WTC11 (cell line): ENCODE measurements around the gene HPCAL1. TPM values are rescaled to one million over a fixed set of nuclear protein-coding genes. Genes with fewer than 3 reads are reported as not detected.

Experiments used
- ATAC-seq: fragments of 200-7000 bp; cut with Tn5 transposase; 2 replicates; pipeline ENCODE4 v1.10.0; 2021; ENCODE audit warnings: mild to moderate bottlenecking, moderate library complexity
- CTCF ChIA-PET: fragments of 300-600 bp; sonication (Branson Sonifier 250); formaldehyde crosslinking; loops from one replicate; lab custom pipeline; 2021; ENCODE audit warnings: antibody characterized with exemption; lab: Charles Lee
- POLR2A ChIA-PET: fragments of 350-600 bp; sonication (Branson Sonifier 250); formaldehyde crosslinking; loops from one replicate; lab custom pipeline; 2021; ENCODE audit warnings: antibody characterized with exemption; lab: Charles Lee
- DNase-seq: peaks from one replicate; pipeline ENCODE4 v3.0.0; 2021; ENCODE audit warnings: low spot score
- H3K27ac Mint-ChIP-seq: 2 replicates; pipeline ENCODE4 v1.8.0; 2021; ENCODE audit warnings: mixed read lengths
- H3K27me3 Mint-ChIP-seq: 2 replicates; pipeline ENCODE4 v1.8.0; 2021; ENCODE audit warnings: low read depth, mild to moderate bottlenecking, moderate library complexity, mixed read lengths
- H3K36me3 Mint-ChIP-seq: 2 replicates; pipeline ENCODE4 v1.8.0; 2021; ENCODE audit warnings: mixed read lengths
- H3K4me1 Mint-ChIP-seq: 2 replicates; pipeline ENCODE4 v1.8.0; 2022; ENCODE audit warnings: mixed read lengths
- H3K4me3 Mint-ChIP-seq: 2 replicates; pipeline ENCODE4 v1.8.0; 2021; ENCODE audit warnings: mild to moderate bottlenecking, moderate library complexity, mixed read lengths
- H3K9me3 Mint-ChIP-seq: 2 replicates; pipeline ENCODE4 v1.8.0; 2021; ENCODE audit warnings: mixed read lengths
- ARID4B ChIP-seq: sonication (generic); formaldehyde crosslinking; IDR thresholded peaks from 2 replicates; pipeline ENCODE4 v1.8.0; 2023; ENCODE audit warnings: missing genetic modification reagents, mild to moderate bottlenecking, borderline replicate concordance
- CBFB ChIP-seq: sonication (generic); formaldehyde crosslinking; IDR thresholded peaks from 2 replicates; pipeline ENCODE4 v1.8.1; 2022; ENCODE audit warnings: mild to moderate bottlenecking, low read depth, missing genetic modification reagents
- CREB1 ChIP-seq: sonication (generic); formaldehyde crosslinking; IDR thresholded peaks from 2 replicates; pipeline ENCODE4 v1.8.0; 2023; ENCODE audit warnings: mild to moderate bottlenecking, missing genetic modification reagents
- ELF4 ChIP-seq: sonication (generic); formaldehyde crosslinking; IDR thresholded peaks from 2 replicates; pipeline ENCODE4 v1.8.1; 2022; ENCODE audit warnings: low read depth, mild to moderate bottlenecking, moderate library complexity, missing genetic modification reagents
- ERG ChIP-seq: fragments of 250-450 bp; sonication (Bioruptor Pico); IDR thresholded peaks from 2 replicates; pipeline ENCODE4 v1.8.0; 2021; ENCODE audit warnings: mild to moderate bottlenecking
- ESRRA ChIP-seq: sonication (generic); formaldehyde crosslinking; IDR thresholded peaks from 2 replicates; pipeline ENCODE4 v1.8.1; 2022; ENCODE audit warnings: mild to moderate bottlenecking, missing genetic modification reagents, borderline replicate concordance
- ETV6 ChIP-seq: sonication (generic); formaldehyde crosslinking; IDR thresholded peaks from 2 replicates; pipeline ENCODE4 v1.8.1; 2022; ENCODE audit warnings: mild to moderate bottlenecking, missing genetic modification reagents
- JAZF1 ChIP-seq: fragments of 250-450 bp; sonication (Bioruptor Pico); IDR thresholded peaks from 2 replicates; pipeline ENCODE4 v1.9.0; 2021; ENCODE audit warnings: moderate library complexity, mild to moderate bottlenecking, inconsistent platforms
- KAT7 ChIP-seq: sonication (generic); formaldehyde crosslinking; IDR thresholded peaks from 2 replicates; pipeline ENCODE4 v1.8.1; 2023; ENCODE audit warnings: missing genetic modification reagents, mild to moderate bottlenecking, borderline replicate concordance
- MXD4 ChIP-seq: fragments of 250-450 bp; sonication (Bioruptor Pico); IDR thresholded peaks from 2 replicates; pipeline ENCODE4 v1.8.0; 2021; ENCODE audit warnings: mild to moderate bottlenecking, moderate library complexity, borderline replicate concordance
- NFYB ChIP-seq: sonication (generic); formaldehyde crosslinking; conservative IDR thresholded peaks from 2 replicates; pipeline ENCODE4 v1.8.0; 2022; ENCODE audit warnings: low read depth, missing genetic modification reagents
- NR1H2 ChIP-seq: sonication (generic); formaldehyde crosslinking; IDR thresholded peaks from 2 replicates; pipeline ENCODE4 v1.9.0; 2021; ENCODE audit warnings: mild to moderate bottlenecking, moderate library complexity, missing genetic modification reagents
- SP1 ChIP-seq: sonication (generic); formaldehyde crosslinking; conservative IDR thresholded peaks from 2 replicates; pipeline ENCODE4 v1.8.1; 2022; ENCODE audit warnings: missing genetic modification reagents
- STAT6 ChIP-seq: sonication (generic); formaldehyde crosslinking; conservative IDR thresholded peaks from 2 replicates; pipeline ENCODE4 v1.8.1; 2023; ENCODE audit warnings: mild to moderate bottlenecking, low read depth, missing genetic modification reagents, moderate library complexity
- TEAD4 ChIP-seq: sonication (generic); formaldehyde crosslinking; IDR thresholded peaks from 2 replicates; pipeline ENCODE4 v1.8.0; 2022; ENCODE audit warnings: mild to moderate bottlenecking, missing genetic modification reagents
- USF1 ChIP-seq: sonication (generic); formaldehyde crosslinking; IDR thresholded peaks from 2 replicates; pipeline ENCODE4 v1.8.0; 2022; ENCODE audit warnings: mild to moderate bottlenecking, missing genetic modification reagents
- ZBTB21 ChIP-seq: sonication (generic); formaldehyde crosslinking; IDR thresholded peaks from 2 replicates; pipeline ENCODE4 v1.8.1; 2023; ENCODE audit warnings: mild to moderate bottlenecking, missing genetic modification reagents, borderline replicate concordance
- ZMAT4 ChIP-seq: fragments of 250-450 bp; sonication (Bioruptor Pico); IDR thresholded peaks from 2 replicates; pipeline ENCODE4 v1.9.0; 2021; ENCODE audit warnings: mild to moderate bottlenecking
- ZNF281 ChIP-seq: sonication (generic); formaldehyde crosslinking; IDR thresholded peaks from 2 replicates; pipeline ENCODE4 v1.8.0; 2023; ENCODE audit warnings: mild to moderate bottlenecking, missing genetic modification reagents
- ZNF425 ChIP-seq: fragments of 250-450 bp; sonication (Bioruptor Pico); conservative IDR thresholded peaks from 2 replicates; pipeline ENCODE4 v1.9.0; 2021; ENCODE audit warnings: mild to moderate bottlenecking
- total RNA-seq: library from RNA; stranded (reverse); gene quantifications from 3 replicates; pipeline ENCODE4 v1.2.3, GENCODE V29; 2021

Gene HPCAL1
- total RNA-seq, 1 experiment from 2014 or later = 11.8 TPM

GRCh38 chr2:10414591-10414990 is 111.9 kb downstream of the HPCAL1 start:
- DNase-seq (no peak), ATAC-seq (no peak)
- Mint-ChIP-seq H3K27ac (no peak overlapping the region), H3K36me3 (no peaks in the 10 kb centered on the region), H3K4me3 (no peak overlapping the region), H3K4me1 (no peaks in the 10 kb centered on the region), H3K9me3 (peaks cover 11% of the 10 kb centered on the region), H3K27me3 (no peaks in the 10 kb centered on the region)
- TF ChIP-seq STAT6 (CRISPR knock-in tag) (no peak), CBFB (no peak), ZMAT4 (CRISPR knock-in tag) (no peak), ETV6 (CRISPR knock-in tag) (no peak), TEAD4 (no peak), MXD4 (CRISPR knock-in tag) (no peak), NR1H2 (CRISPR knock-in tag) (no peak), CREB1 (CRISPR knock-in tag) (no peak), USF1 (CRISPR knock-in tag) (no peak), NFYB (CRISPR knock-in tag) (no peak), ESRRA (CRISPR knock-in tag) (no peak), ELF4 (no peak), ERG (CRISPR knock-in tag) (no peak), SP1 (CRISPR knock-in tag) (no peak)
- POLR2A ChIA-PET = no interaction called here
- CTCF ChIA-PET = interaction anchor here (1.6 kb wide), 1 partner anchor 20 kb away, joined by 5 read pairs; no protein-coding TSS in a partner anchor

GRCh38 chr2:10415048-10415447 is 112.3 kb downstream of the HPCAL1 start:
- Mint-ChIP-seq H3K27ac (no peak overlapping the region), H3K27me3 (no peaks in the 10 kb centered on the region), H3K4me1 (no peaks in the 10 kb centered on the region), H3K4me3 (no peak overlapping the region), H3K9me3 (peaks cover 11% of the 10 kb centered on the region), H3K36me3 (no peaks in the 10 kb centered on the region)
- DNase-seq (no peak), ATAC-seq (no peak)
- ChIA-PET CTCF (interaction anchor here (1.6 kb wide), 1 partner anchor 20 kb away, joined by 5 read pairs; no protein-coding TSS in a partner anchor), POLR2A (no interaction called here)
- TF ChIP-seq ZNF281 = no peak
- TF ChIP-seq KAT7 (CRISPR knock-in tag) = no peak
- no peak for TF ChIP-seq ARID4B (CRISPR knock-in tag)
- no peak for TF ChIP-seq ESRRA (CRISPR knock-in tag)
- TF ChIP-seq JAZF1 (CRISPR knock-in tag) = no peak
- TF ChIP-seq ZNF425 (CRISPR knock-in tag) = no peak
- TF ChIP-seq ZBTB21 (CRISPR knock-in tag) = no peak
